Measurements from ENCODE around the gene HSFX1. TPM values are rescaled to one million over a fixed set of nuclear protein-coding genes. Genes with fewer than 3 reads are reported as not detected.
"Not testable (repeated sequence)": the region's sequence is repeated elsewhere in the genome, so short reads cannot be mapped to it uniquely, and the experiment has no call there.

HSFX1 gene, protein sequence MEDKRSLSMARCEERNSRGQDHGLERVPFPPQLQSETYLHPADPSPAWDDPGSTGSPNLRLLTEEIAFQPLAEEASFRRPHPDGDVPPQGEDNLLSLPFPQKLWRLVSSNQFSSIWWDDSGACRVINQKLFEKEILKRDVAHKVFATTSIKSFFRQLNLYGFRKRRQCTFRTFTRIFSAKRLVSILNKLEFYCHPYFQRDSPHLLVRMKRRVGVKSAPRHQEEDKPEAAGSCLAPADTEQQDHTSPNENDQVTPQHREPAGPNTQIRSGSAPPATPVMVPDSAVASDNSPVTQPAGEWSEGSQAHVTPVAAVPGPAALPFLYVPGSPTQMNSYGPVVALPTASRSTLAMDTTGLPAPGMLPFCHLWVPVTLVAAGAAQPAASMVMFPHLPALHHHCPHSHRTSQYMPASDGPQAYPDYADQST
- 1 to 10 TPM in 3 of 4 donors, not detected in 1; 2.1 to 5.0 (median 3.8) TPM for total RNA-seq

DNA sequence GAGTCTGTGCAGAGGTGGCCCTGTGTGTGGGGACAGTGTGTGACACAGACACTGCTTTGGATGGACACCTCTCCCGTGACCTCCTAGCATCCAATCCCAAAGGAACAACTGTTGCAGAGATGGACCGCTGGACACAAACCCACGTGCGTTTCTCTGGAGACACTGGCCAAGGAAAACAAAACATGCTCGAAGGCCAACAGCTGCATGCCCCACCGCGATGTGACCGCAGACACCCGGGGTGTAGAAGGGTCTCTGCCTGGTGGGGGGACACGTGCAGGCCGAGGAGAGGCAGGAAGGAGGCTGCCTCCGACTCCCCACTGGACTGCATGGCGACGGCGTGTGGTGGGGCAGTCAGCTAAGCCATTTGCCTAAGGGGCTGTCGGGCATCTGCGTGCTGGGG is at the start of gene HSFX1:
Gene HSFX1 (plus strand): TSS at position 301 of the 400 bp plus-strand sequence. CDS start 614 bp downstream, outside the sequence.
- H3K4me3 ChIP-seq, H3K27ac ChIP-seq, H3K9me3 ChIP-seq, H3K4me1 ChIP-seq, DNase-seq, H3K36me3 ChIP-seq, H3K27me3 ChIP-seq: not testable (repeated sequence)

DNA sequence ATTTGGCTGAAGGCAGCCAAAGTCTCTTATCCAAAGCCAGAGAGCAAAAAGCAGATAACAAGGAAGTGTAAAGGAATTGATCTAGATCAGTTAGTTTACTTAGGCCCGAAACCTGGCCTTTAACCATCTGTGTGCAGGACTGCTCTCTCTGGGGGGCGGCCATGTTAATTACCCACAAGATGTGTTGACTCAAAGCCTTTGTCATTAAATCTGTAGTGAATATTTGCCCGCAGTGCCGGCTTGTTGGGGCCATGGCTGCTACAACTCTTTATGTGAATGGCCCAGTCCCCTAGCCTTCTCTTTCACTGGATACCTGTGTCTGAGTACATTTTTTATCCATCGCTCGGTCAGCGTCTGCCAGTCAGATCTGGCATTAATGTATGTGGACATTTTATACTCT is 46.6 kb upstream of the HSFX1 start:
- not testable (repeated sequence) for H3K9me3 ChIP-seq, H3K27ac ChIP-seq, H3K4me3 ChIP-seq, H3K36me3 ChIP-seq, DNase-seq, H3K27me3 ChIP-seq, H3K4me1 ChIP-seq

DNA sequence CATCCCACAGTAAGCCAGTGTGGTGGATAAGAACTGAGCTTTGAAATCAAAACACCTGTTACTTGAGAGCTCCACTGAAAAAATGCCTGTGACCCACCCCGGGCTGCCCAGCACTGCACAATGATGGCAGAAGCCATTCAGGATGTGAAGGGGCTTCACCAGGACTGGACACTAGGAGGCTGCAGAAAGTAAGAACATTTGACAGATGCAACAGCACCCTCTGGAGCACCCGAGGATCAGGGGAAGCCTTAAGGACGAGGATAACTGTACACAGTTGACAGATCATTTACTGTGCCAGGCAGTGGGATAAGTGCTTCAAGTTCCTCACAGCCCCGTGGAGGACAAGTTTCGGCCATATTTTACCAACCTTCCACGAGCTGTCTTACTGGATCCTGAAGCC is 31.6 kb upstream of the HSFX1 start:
- H3K4me1 ChIP-seq, H3K36me3 ChIP-seq, H3K4me3 ChIP-seq, H3K27ac ChIP-seq, H3K9me3 ChIP-seq, DNase-seq, H3K27me3 ChIP-seq: not testable (repeated sequence)

DNA sequence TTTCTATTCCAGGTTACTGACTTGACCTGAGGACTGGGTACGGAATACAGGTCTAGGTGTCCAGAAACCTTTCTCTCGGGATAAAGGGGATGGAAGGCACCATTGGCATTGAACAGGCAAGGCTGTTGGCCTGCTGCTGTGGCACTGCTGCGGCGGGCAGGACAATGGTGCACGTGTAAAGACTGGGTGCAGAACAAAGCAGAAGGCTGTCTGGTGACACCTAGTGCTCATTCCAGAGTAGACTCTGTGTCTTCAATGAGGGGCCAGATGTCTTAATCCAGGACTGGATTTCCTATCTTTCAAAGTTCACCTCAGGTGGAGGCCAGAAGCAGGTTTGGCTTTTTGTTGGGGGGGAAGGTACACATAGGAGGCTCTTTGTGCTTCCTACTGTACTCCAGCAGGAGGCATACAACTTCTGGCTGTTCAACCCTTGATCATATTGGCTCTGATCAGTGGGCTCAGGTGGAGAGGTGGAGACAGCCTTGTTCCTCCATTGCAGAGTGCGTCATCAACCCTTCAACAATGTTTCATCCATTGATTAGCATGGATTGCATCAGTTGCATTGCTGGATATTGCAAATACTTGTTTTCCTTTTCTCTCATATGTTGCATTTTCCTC is 27.4 kb upstream of the HSFX1 start:
- not testable (repeated sequence) for H3K36me3 ChIP-seq, H3K27me3 ChIP-seq, DNase-seq, H3K27ac ChIP-seq, H3K4me3 ChIP-seq, H3K9me3 ChIP-seq, H3K4me1 ChIP-seq

DNA sequence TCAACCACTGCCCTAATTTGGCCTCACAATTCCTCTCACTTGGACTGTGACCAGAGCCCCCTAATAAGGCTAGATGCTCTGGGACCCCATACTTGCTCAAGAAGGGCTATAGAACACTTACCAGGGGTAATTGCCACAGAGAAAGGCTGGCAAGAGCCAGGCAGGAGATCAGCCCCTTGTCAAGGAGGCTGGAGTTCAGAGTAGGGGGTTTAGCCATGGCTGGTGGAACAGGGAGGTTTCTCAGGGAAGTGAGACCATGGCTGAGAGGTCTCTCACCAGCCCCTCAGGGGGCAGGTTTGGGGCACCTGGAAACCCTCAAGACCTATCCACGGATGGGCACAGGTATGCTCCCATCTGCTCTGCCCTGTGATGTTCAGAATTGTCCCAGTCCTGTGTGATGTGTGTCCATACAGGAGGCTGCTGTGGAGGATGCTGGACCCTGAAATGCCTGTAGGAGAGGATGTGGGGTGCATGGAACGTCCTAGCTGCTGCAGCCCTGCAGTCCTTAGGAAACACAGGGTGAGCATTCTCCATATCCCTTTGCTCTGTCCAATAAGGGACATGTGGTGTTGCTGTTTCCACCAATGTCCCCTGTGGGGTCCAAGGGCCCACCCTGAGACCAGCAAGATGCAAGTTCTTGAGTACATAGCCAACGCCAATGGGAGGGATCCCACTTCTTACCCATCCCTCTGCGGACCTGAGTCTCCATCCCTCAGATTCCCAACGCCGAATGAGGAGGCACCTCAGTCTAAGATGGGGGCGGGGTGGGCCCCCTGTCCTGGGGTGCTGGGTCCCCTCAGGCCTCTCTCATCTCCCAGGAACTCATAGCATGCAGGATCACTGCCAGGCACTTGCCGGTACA is 16.4 kb upstream of the HSFX1 start:
- no peak for DNase-seq
- TF ChIP-seq POLR2A (IDR thresholded peaks at IDR 0.05): no peak
- TF ChIP-seq, protein P1, sequence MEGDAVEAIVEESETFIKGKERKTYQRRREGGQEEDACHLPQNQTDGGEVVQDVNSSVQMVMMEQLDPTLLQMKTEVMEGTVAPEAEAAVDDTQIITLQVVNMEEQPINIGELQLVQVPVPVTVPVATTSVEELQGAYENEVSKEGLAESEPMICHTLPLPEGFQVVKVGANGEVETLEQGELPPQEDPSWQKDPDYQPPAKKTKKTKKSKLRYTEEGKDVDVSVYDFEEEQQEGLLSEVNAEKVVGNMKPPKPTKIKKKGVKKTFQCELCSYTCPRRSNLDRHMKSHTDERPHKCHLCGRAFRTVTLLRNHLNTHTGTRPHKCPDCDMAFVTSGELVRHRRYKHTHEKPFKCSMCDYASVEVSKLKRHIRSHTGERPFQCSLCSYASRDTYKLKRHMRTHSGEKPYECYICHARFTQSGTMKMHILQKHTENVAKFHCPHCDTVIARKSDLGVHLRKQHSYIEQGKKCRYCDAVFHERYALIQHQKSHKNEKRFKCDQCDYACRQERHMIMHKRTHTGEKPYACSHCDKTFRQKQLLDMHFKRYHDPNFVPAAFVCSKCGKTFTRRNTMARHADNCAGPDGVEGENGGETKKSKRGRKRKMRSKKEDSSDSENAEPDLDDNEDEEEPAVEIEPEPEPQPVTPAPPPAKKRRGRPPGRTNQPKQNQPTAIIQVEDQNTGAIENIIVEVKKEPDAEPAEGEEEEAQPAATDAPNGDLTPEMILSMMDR (IDR thresholded peaks at IDR 0.05): no peak

DNA sequence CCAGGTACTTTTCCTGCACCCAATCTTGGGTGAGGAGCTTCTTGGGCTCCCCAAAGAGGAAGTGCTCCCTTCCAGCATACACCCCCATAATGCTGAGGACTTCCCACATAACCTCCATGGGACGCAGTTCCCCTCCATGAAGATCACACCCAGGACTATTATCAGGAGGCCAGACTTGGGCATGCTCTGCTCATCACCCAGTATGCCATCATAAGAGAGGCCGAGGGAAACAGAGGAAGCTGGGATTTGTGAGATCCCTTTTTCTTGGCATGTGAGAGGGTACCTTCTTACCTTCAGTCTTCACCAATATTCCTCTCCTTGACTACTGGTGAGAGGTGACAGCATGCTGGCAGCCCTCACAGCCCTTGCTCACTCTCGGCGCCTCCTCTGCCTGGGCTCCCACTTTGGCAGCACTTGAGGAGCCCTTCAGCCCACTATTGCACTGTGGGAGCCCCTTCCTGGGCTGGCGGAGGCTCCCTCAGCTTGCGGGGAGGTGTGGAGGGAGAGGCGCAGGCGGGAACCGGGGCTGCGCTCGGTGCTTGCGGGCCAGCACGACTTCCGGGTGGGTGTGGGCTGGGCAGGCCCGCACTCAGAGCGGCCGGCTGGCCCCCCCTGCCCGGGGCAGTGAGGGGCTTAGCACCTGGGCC is 15.7 kb upstream of the HSFX1 start:
- Histone ChIP-seq H3K9me3 (no peaks in the 10 kb centered on the region), H3K27ac (no peak overlapping the region), H3K36me3 (no peaks in the 10 kb centered on the region), H3K4me3 (no peak overlapping the region), H3K27me3 (no peaks in the 10 kb centered on the region), H3K4me1 (no peaks in the 10 kb centered on the region)
- no peak for TF ChIP-seq POLR2A (IDR thresholded peaks at IDR 0.05)
- TF ChIP-seq, protein P1 (IDR thresholded peaks at IDR 0.05): no peak
- DNase-seq: no peak

More for the DNA sequence above, 16.4 kb upstream of the HSFX1 start:
- Histone ChIP-seq H3K27ac (no peak overlapping the region), H3K4me3 (no peak overlapping the region), H3K36me3 (no peaks in the 10 kb centered on the region), H3K4me1 (no peaks in the 10 kb centered on the region), H3K27me3 (no peaks in the 10 kb centered on the region), H3K9me3 (no peaks in the 10 kb centered on the region)

DNA sequence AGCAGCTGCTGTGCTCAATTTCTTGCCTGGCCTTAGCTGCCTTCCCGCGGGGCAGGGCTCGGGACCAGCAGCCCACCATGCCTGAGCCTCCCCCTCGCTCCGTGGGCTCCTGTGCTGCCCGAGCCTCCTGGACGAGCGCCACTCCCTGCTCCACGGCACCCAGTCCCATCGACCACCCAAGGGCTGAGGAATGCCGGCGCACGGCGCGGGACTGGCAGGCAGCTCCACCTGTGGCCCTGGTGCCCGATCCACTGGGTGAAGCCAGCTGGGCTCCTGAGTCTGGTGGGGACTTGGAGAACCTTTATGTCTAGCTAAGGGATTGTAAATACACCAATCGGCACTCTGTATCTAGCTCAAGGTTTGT is 15.2 kb upstream of the HSFX1 start:
- not testable (repeated sequence) for H3K27ac ChIP-seq, H3K36me3 ChIP-seq
- DNase-seq: peak in 1 of 3 donors; percentile 39

DNA sequence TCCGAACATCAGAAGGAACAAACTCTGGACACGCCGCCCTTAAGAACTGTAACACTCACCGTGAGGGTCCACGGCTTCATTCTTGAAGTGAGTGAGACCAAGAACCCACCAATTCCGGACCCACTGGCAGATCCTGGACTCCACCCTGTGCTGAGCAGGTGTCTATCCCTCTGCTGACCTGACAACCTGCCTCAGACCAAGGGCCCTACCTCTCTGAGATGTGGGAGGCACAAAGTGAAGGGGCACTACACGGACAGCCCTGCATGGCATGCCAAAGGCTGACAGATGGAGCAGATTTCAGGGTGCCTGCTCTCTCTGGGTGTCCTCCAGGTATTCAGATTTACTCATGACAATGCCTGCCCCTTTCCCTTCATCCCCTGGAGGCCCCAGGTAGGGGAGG is 14.0 kb upstream of the HSFX1 start:
- Histone ChIP-seq H3K27ac (no peak overlapping the region), H3K27me3 (no peaks in the 10 kb centered on the region), H3K36me3 (no peaks in the 10 kb centered on the region), H3K4me1 (no peaks in the 10 kb centered on the region), H3K4me3 (no peak overlapping the region), H3K9me3 (no peaks in the 10 kb centered on the region)
- TF ChIP-seq, protein P1 (IDR thresholded peaks at IDR 0.05): no peak
- no peak for TF ChIP-seq POLR2A (IDR thresholded peaks at IDR 0.05)
- DNase-seq: no peak

More for the DNA sequence above, 15.2 kb upstream of the HSFX1 start:
- not testable (repeated sequence) for H3K9me3 ChIP-seq, H3K27me3 ChIP-seq, H3K4me3 ChIP-seq, H3K4me1 ChIP-seq
